Spleen (tissue), 11 donors: ENCODE data around the gene TMEM267. TPM values are rescaled to one million over a fixed set of nuclear protein-coding genes. Genes with fewer than 3 reads are reported as not detected.

ENCODE experiments used
- DNase-seq: peaks from one replicate; pipeline ENCODE4 v3.0.0-alpha.2; 2020
- H3K27ac ChIP-seq, 8 donors: fragments of 200-600 bp; sonication (generic) in 7 of 8; 1 replicate in 4 of 8; 2 replicates in 4 of 8; pipeline versions ENCODE4 v1.5.0 to v1.8.0; 2016 to 2021; ENCODE audit warnings: inconsistent platforms in 4 of 8, mild to moderate bottlenecking in 4 of 8, moderate library complexity in 1 of 8
- H3K27me3 ChIP-seq, 7 donors: fragments of 200-600 bp; sonication (generic) in 6 of 7; replicated peaks in 1 of 7; 1 replicate in 4 of 7; 2 replicates in 3 of 7; pipeline versions ENCODE4 v1.5.0 to v1.8.0; 2016 to 2021; ENCODE audit warnings: inconsistent platforms in 3 of 7, mild to moderate bottlenecking in 1 of 7
- H3K36me3 ChIP-seq, 6 donors: fragments of 200-600 bp; sonication (generic) in 5 of 6; 1 replicate in 4 of 6; 2 replicates in 2 of 6; pipeline versions ENCODE4 v1.5.0 to v1.8.0; 2016 to 2021; ENCODE audit warnings: inconsistent platforms in 2 of 6
- H3K4me1 ChIP-seq, 6 donors: fragments of 200-600 bp; sonication (generic) in 5 of 6; 1 replicate in 3 of 6; 2 replicates in 3 of 6; pipeline versions ENCODE4 v1.5.0 to v1.8.0; 2016 to 2021; ENCODE audit warnings: inconsistent platforms in 3 of 6
- H3K4me3 ChIP-seq, 8 donors: fragments of 200-600 bp; sonication (generic) in 7 of 8; 1 replicate in 4 of 8; 2 replicates in 4 of 8; pipeline versions ENCODE4 v1.5.0 to v1.8.0; 2016 to 2021; ENCODE audit warnings: inconsistent platforms in 4 of 8, mild to moderate bottlenecking in 4 of 8, moderate library complexity in 2 of 8
- H3K9me3 ChIP-seq, 8 donors: fragments of 200-600 bp; sonication (generic) in 7 of 8; 1 replicate in 4 of 8; 2 replicates in 4 of 8; pipeline versions ENCODE4 v1.5.0 to v1.8.0; 2016 to 2021; ENCODE audit warnings: inconsistent platforms in 4 of 8
- CTCF ChIP-seq, 11 experiments: fragments of 200-600 bp in 7 of 11; fragments of 450-650 bp in 4 of 11; sonication (generic) in 4 of 11; IDR thresholded peaks in 8 of 11; conservative IDR thresholded peaks in 3 of 11; 1 replicate in 7 of 11; 2 replicates in 4 of 11; pipeline versions ENCODE4 v1.4.0 to v1.8.0; 2016 to 2021; ENCODE audit warnings: antibody characterized with exemption in 11 of 11, inconsistent platforms in 4 of 11, mild to moderate bottlenecking in 1 of 11
- POLR2A ChIP-seq, 3 donors: fragments of 450-650 bp; IDR thresholded peaks; one replicate each; pipeline ENCODE4 v1.5.1; 2017; ENCODE audit warnings: antibody characterized with exemption in 3 of 3, mild to moderate bottlenecking in 1 of 3
- POLR2AphosphoS5 ChIP-seq, 3 donors: sonication (generic); formaldehyde crosslinking; IDR thresholded peaks; one replicate each; pipeline ENCODE4 v1.5.1; 2017; ENCODE audit warnings: antibody characterized with exemption in 3 of 3
- WGBS, 5 donors: extraction: QIAGEN DNeasy Blood & Tissue Kit in 3 of 5; methylation state at CpG; one replicate each; pipeline versions ENCODE4 v1.1.5 to v1.1.7; 2013 to 2018; 5-methylcytosine and 5-hydroxymethylcytosine counted together
- intact Hi-C: fragments of 100-400 bp; cut with DNase I; formaldehyde crosslinking; loops from one replicate; pipeline ENCODE4 v1.15.0; 2023; ENCODE audit warnings: low total_unique reads
- polyA plus RNA-seq, 3 donors: library from polyadenylated mRNA; stranded (reverse); fragments of 200-250 nt; gene quantifications; one replicate each; pipeline ENCODE4 v1.2.1, GENCODE V29; 2013
- total RNA-seq, 7 donors: library from RNA; depleted of rRNA in 3 of 7; stranded (reverse); fragments of >200 nt in 3 of 7; fragmentation: NEBNext Ultra II Directional in 4 of 7; extraction: Animal tissue kit (Norgen Biotek cat#: 25700) in 4 of 7; gene quantifications; one replicate each; pipeline versions ENCODE4 v1.1.0 to v1.2.1, GENCODE V29; 2016 to 2021
- donor health status: healthy with polysubstance abuse.
- donor health status: DM: no; HTN: no; CAD: no; lungs with moderate emphysema.
- donor health status: DM: no; HTN: no; CAD: no.
- donor health status: Bipolar disorder and iron deficiency.
- donor health status: healthy.
- donor health status: DM: no; HTN: no; CAD: no.
- donor health status: DM: yes; HTN: yes; CAD: no.

TMEM267 gene
- total and polyA plus RNA-seq, 10 donors, result 9.2 to 18.0 (median 11.2) TPM

GRCh38 chr5:43498581-43498980, 14.9 kb upstream of the TMEM267 start:
- DNase-seq, result no peak
- TF ChIP-seq POLR2A (IDR thresholded peaks at IDR 0.05), result no peak
- no peak for TF ChIP-seq POLR2AphosphoS5 (IDR thresholded peaks at IDR 0.05)
- TF ChIP-seq CTCF (IDR thresholded peaks at IDR 0.05 in 8 of 11, conservative IDR thresholded peaks at IDR 0.05 in 3 of 11), result no peak
- WGBS, 5 donors, result 88 to 95% (median 91%) methylated on average over 2 of the region's 2 CpGs
- intact Hi-C loops, result no loop called here
- H3K4me1 ChIP-seq, result no peaks in the 10 kb centered on the region
- H3K9me3 ChIP-seq, result no peaks in the 10 kb centered on the region
- no peak overlapping the region for H3K27ac ChIP-seq
- H3K4me3 ChIP-seq, result no peak overlapping the region
- peaks cover 0 to 19% (median 0%) of the 10 kb centered on the region in 6 donors for H3K36me3 ChIP-seq
- H3K27me3 ChIP-seq, result no peaks in the 10 kb centered on the region

- Histone ChIP-seq H3K27me3 (no peaks in the 10 kb centered on the region), H3K36me3 (peaks cover 0 to 13% (median 0%) of the 10 kb centered on the region in 6 donors), H3K4me1 (no peaks in the 10 kb centered on the region), H3K27ac (no peak overlapping the region), H3K4me3 (no peak overlapping the region), H3K9me3 (no peaks in the 10 kb centered on the region)
- intact Hi-C loops, result no loop called here
- TF ChIP-seq POLR2AphosphoS5 (IDR thresholded peaks at IDR 0.05) (no peak), CTCF (IDR thresholded peaks at IDR 0.05 in 8 of 11, conservative IDR thresholded peaks at IDR 0.05 in 3 of 11) (no peak), POLR2A (IDR thresholded peaks at IDR 0.05) (no peak)
- WGBS, 5 donors, result 82 to 97% (median 94%) methylated on average over 5 of the region's 5 CpGs
- no peak for DNase-seq
Measured at GRCh38 chr5:43497311-43498104, 13.8 kb upstream of the TMEM267 start.

- intact Hi-C loops, result no loop called here
- Histone ChIP-seq H3K4me1 (no peaks in the 10 kb centered on the region), H3K9me3 (no peaks in the 10 kb centered on the region), H3K4me3 (no peak overlapping the region), H3K36me3 (peaks cover 0 to 18% (median 0%) of the 10 kb centered on the region in 6 donors), H3K27me3 (no peaks in the 10 kb centered on the region), H3K27ac (no peak overlapping the region)
- WGBS, 5 donors, result 90 to 97% (median 95%) methylated on average over 1 of the region's 1 CpG
- TF ChIP-seq POLR2AphosphoS5 (IDR thresholded peaks at IDR 0.05) (no peak), POLR2A (IDR thresholded peaks at IDR 0.05) (no peak)
- no peak for DNase-seq
Measured at GRCh38 chr5:43491326-43491725, 7.7 kb upstream of the TMEM267 start.

DNA sequence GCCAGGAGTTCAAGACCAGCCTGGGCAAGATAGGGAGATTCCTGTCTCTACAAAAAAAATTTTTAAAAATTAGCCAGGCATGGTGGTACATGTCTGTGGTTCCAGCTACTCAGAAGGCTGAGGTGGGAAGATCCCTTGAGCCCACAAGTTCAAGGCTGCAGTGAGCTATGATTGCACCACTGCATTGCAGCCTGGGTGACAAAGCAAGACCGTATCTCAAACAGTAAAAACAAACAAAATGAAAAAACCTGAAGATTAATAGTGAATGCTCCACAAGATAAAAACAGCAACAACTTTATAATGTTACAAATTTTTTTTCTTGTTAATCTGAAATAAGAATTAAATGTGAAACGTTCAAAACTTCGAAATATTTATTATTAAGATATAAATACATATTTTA, 2.7 kb upstream of the TMEM267 start:
- no peak overlapping the region for H3K27ac ChIP-seq
- no peak for DNase-seq
- H3K36me3 ChIP-seq, result peaks cover 0 to 13% (median 0%) of the 10 kb centered on the region in 6 donors
- TF ChIP-seq POLR2AphosphoS5 (IDR thresholded peaks at IDR 0.05), result no peak
- TF ChIP-seq CTCF (IDR thresholded peaks at IDR 0.05 in 8 of 11, conservative IDR thresholded peaks at IDR 0.05 in 3 of 11), result no peak
- TF ChIP-seq POLR2A (IDR thresholded peaks at IDR 0.05), result no peak
- 88 to 97% (median 93%) methylated on average over 3 of the region's 3 CpGs for WGBS, 5 donors
- H3K9me3 ChIP-seq, result no peaks in the 10 kb centered on the region
- H3K27me3 ChIP-seq, result no peaks in the 10 kb centered on the region
- intact Hi-C loops, result loop anchor here (10.0 kb wide), 1 partner anchor 172 kb away; the partner anchor contains the start of gene HMGCS1
- H3K4me3 ChIP-seq, result no peak overlapping the region
- peaks cover 14 to 35% (median 24%) of the 10 kb centered on the region in 6 donors for H3K4me1 ChIP-seq
